ENCODE data around the gene FXYD5.
A peak's percentile ranks its signal among the peaks of the same experiment; 100 is the strongest.

The FXYD5 gene

DNA sequence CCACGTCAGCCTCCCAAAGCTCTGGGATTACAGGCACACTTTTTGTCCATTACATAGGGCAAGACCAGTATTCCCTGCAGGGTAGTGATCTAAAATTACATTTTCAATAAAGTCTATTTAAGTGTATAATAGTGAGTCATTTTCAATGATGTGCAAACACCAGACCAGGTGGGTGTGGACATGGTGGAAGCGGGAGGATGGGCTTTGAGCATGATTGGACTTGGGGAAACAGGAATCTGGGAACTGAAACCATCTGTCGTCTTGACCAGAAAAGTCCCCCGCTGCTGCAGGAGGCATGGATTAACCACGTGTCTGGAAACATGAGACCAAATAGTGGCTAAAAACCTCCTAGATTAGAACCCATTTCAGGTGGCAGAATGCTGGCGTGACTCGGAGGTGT lies 34.0 kb upstream of the FXYD5 start:
- H3K4me3 ChIP-seq (ENCODE audit: low read depth, low read length), result no peak overlapping the region
- DNase-seq (ENCODE audit: low read depth, low spot score), result peak; percentile 59
- in situ Hi-C loops (cut with HindIII; ENCODE audit: low sequenced_read_pairs), result no loop called here
- TF ChIP-seq, protein P1, sequence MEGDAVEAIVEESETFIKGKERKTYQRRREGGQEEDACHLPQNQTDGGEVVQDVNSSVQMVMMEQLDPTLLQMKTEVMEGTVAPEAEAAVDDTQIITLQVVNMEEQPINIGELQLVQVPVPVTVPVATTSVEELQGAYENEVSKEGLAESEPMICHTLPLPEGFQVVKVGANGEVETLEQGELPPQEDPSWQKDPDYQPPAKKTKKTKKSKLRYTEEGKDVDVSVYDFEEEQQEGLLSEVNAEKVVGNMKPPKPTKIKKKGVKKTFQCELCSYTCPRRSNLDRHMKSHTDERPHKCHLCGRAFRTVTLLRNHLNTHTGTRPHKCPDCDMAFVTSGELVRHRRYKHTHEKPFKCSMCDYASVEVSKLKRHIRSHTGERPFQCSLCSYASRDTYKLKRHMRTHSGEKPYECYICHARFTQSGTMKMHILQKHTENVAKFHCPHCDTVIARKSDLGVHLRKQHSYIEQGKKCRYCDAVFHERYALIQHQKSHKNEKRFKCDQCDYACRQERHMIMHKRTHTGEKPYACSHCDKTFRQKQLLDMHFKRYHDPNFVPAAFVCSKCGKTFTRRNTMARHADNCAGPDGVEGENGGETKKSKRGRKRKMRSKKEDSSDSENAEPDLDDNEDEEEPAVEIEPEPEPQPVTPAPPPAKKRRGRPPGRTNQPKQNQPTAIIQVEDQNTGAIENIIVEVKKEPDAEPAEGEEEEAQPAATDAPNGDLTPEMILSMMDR (IDR thresholded peaks at IDR 0.05; ENCODE audit: low read depth, low read length), result no peak

DNA sequence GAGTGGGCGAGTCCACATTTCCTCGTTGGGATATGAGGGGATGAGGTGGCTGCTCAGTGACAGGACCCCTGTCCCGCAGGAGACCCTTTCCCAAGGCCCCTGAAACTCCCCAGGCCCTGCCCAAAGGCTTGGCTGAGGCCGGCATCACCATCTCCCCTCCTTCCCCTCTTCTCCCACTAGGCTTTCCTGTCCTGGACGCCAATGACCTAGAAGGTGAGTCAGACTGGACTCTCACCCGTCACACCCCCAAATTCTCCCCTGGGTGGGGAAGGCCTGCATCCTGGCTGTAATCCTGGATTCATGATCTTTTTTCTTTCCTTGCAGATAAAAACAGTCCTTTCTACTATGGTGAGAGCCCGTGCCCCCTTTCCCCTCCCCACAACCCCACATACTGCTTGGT lies 33.6 kb upstream of the FXYD5 start:
- DNase-seq (ENCODE audit: low read depth, low spot score), result no peak
- TF ChIP-seq, protein P1 (IDR thresholded peaks at IDR 0.05; ENCODE audit: low read depth, low read length), result no peak
- H3K4me3 ChIP-seq (ENCODE audit: low read depth, low read length), result no peak overlapping the region
- in situ Hi-C loops (cut with HindIII; ENCODE audit: low sequenced_read_pairs), result no loop called here

DNA sequence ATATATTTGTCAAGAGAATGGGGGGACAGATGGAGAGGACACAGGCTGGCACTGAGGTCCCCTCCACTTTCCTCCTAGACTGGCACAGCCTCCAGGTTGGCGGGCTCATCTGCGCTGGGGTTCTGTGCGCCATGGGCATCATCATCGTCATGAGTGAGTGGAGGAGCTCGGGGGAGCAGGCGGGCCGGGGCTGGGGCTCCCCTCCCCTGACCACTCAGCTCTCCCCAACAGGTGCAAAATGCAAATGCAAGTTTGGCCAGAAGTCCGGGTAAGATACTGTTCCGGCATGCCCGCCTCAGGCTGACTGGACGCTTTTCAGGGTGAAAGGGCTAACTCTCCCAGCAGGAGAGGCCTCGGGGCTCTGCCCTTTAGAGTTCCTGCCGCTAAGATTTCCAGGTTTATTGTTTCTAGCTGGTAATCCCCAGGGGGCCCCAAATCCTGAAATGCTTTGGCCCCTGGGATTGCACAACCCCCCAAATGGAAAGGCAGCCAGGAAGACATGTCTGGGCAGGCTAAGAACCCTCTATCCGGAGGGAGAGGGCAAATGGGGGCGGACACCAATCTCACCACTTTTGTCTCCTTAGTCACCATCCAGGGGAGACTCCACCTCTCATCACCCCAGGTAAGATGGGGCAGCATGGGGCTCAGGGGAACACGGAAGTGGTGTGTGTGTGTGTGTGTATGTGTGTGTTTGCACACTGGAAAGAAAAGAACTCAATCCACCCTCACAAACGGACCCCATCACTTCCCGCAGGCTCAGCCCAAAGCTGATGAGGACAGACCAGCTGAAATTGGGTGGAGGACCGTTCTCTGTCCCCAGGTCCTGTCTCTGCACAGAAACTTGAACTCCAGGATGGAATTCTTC lies 31.6 kb upstream of the FXYD5 start:
- TF ChIP-seq, protein P1 (IDR thresholded peaks at IDR 0.05; ENCODE audit: low read depth, low read length), result no peak
- in situ Hi-C loops (cut with HindIII; ENCODE audit: low sequenced_read_pairs), result no loop called here
- no peak for DNase-seq (ENCODE audit: low read depth, low spot score)

DNA sequence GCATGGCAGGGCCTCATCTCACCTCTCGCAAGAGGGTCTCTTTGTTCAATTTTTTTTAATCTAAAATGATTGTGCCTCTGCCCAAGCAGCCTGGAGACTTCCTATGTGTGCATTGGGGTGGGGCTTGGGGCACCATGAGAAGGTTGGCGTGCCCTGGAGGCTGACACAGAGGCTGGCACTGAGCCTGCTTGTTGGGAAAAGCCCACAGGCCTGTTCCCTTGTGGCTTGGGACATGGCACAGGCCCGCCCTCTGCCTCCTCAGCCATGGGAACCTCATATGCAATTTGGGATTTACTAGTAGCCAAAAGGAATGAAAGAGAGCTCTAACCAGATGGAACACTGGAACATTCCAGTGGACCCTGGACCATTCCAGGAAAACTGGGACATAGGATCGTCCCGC lies 31.0 kb upstream of the FXYD5 start:
- in situ Hi-C loops (cut with HindIII; ENCODE audit: low sequenced_read_pairs), result no loop called here
- H3K4me3 ChIP-seq (ENCODE audit: low read depth, low read length), result no peak overlapping the region
- TF ChIP-seq, protein P1 (IDR thresholded peaks at IDR 0.05; ENCODE audit: low read depth, low read length), result no peak
- DNase-seq (ENCODE audit: low read depth, low spot score), result no peak

More for the DNA sequence above, 31.6 kb upstream of the FXYD5 start:
- H3K4me3 ChIP-seq (ENCODE audit: low read depth, low read length), result no peak overlapping the region

DNA sequence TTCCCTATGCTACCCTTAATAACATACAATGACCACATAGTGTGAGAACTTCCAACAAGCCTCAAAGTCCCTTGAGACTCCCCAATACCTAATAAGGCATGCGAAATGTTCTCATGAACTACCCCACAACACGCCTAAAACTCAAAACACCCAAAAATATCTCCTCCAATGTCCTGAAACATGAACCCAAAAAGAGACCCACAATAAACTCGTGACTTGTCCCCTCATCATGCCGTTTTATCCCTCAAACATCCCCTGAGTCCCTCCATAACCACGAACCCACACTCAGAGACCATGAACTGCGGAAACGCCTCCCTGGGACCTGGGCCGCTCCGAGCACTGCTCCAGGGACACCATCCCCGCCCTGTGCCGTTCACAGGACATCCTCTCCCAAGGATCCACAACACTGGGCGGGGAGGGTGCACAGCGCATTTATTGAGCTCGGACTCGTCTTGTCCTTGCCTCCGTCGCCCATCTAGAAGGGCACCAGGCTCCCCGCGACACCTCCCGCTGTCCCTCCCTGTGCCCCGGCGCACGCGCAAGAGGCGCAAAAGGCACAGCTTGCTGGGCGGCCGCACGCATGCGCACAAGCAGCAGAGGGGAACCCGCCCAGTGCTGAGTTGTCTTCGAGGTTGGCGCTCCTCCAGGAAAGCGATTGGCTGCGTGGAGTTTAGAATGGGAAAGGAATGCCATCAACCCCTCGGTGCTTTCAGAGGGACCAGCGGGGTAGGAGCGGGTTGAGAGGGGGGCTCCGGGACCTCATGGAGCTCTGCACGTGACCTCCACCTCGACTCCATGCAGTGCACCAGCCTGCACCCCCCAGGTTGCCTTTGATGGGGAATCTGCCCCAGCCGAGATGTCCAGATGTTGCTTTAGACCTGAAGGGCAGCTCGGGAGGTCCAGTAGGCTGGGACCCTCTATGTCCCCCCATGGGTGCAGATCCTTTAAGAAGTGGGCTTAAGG lies 30.2 kb upstream of the FXYD5 start:
- TF ChIP-seq, protein P1 (IDR thresholded peaks at IDR 0.05; ENCODE audit: low read depth, low read length), result no peak
- DNase-seq (ENCODE audit: low read depth, low spot score), result peak; percentile 88
- peak overlapping the region; percentile 62 for H3K4me3 ChIP-seq (ENCODE audit: low read depth, low read length)
- in situ Hi-C loops (cut with HindIII; ENCODE audit: low sequenced_read_pairs), result no loop called here

DNA sequence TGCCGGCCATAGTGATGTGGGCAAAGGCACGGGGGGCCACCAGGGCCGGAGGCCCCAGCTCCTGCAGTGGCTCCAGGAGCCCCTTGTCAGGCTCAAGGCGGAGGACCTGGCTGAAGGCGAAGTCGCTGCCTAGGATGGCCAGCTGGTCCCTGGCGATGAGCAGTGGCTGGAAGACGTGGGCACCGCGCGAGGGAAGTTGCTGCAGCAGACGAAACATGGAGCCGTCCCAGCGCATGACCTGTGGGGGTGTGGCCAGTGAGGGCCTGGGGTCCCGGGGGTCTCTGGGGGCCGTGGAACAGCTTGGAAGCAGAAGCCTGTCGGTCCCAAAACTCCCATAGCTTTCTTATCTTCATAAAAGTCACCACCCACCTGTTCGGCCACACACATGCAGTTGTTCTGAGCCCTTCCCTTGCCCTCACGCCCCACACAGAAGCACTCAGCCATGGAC lies 29.2 kb upstream of the FXYD5 start:
- no peak for DNase-seq (ENCODE audit: low read depth, low spot score)
- TF ChIP-seq, protein P1 (IDR thresholded peaks at IDR 0.05; ENCODE audit: low read depth, low read length), result no peak
- in situ Hi-C loops (cut with HindIII; ENCODE audit: low sequenced_read_pairs), result no loop called here
- H3K4me3 ChIP-seq (ENCODE audit: low read depth, low read length), result no peak overlapping the region
